Thymus (tissue), 14 donors: ENCODE measurements around the gene RPL37A. TPM values are rescaled to one million over a fixed set of nuclear protein-coding genes. Genes with fewer than 3 reads are reported as not detected.

ENCODE experiments used
- DNase-seq, 9 donors: peaks; one replicate each; pipeline ENCODE4 v3.0.0-alpha.2; 2013; ENCODE audit warnings: low spot score in 9 of 9, low read depth in 6 of 9, missing footprints in 1 of 9
- H3K27ac ChIP-seq, 2 donors: one replicate each; pipeline ENCODE4 v1.5.1; 2013; ENCODE audit warnings: control low read depth in 1 of 2, low read depth in 1 of 2, low read length in 1 of 2, mild to moderate bottlenecking in 1 of 2, moderate library complexity in 1 of 2
- H3K27me3 ChIP-seq, 2 donors: one replicate each; pipeline ENCODE4 v1.5.1; 2013; ENCODE audit warnings: low read length in 1 of 2; ENCODE audit not compliant: control insufficient read depth in 2 of 2, insufficient read depth in 1 of 2
- H3K36me3 ChIP-seq, 2 donors: one replicate each; pipeline ENCODE4 v1.5.1; 2013; ENCODE audit warnings: low read length in 1 of 2, mild to moderate bottlenecking in 1 of 2, moderate library complexity in 1 of 2; ENCODE audit not compliant: control insufficient read depth in 2 of 2, insufficient read depth in 2 of 2
- H3K4me1 ChIP-seq, 2 donors: one replicate each; pipeline ENCODE4 v1.5.1; 2013; ENCODE audit warnings: low read length in 2 of 2; ENCODE audit not compliant: control insufficient read depth in 2 of 2, insufficient read depth in 2 of 2
- H3K4me3 ChIP-seq, 2 donors: one replicate each; pipeline ENCODE4 v1.5.1; 2013; ENCODE audit warnings: low read length in 2 of 2, control low read depth in 1 of 2, mild to moderate bottlenecking in 1 of 2
- H3K9me3 ChIP-seq, 2 donors: one replicate each; pipeline ENCODE4 v1.5.1; 2013; ENCODE audit warnings: low read length in 1 of 2, mild to moderate bottlenecking in 1 of 2; ENCODE audit not compliant: control insufficient read depth in 2 of 2, insufficient read depth in 1 of 2
- WGBS: extraction: QIAGEN DNeasy Blood & Tissue Kit; methylation state at CpG from one replicate; pipeline ENCODE4 v1.1.7; 2013; 5-methylcytosine and 5-hydroxymethylcytosine counted together
- long read RNA-seq, 10 donors: transcript quantifications; one replicate each; lab custom pipeline, GENCODE V29; 2026
- polyA plus RNA-seq: library from polyadenylated mRNA; stranded (reverse); fragments of 200-250 nt; gene quantifications from one replicate; pipeline ENCODE4 v1.2.3, GENCODE V29; 2013
- total RNA-seq: library from RNA; stranded (reverse); fragments of 120-200 nt; gene quantifications from one replicate; pipeline ENCODE4 v1.2.4, GENCODE V29; 2013
- donor health status: healthy.

The RPL37A gene
- total RNA-seq (5,757 TPM), polyA plus RNA-seq (5,331 TPM)
- long read RNA-seq, donor 1, transcript RPL37A-201 (3 exons, 742 nt), result minor isoform, 37 of 183 reads
- long read RNA-seq, donor 1, transcript RPL37A-210 (4 exons, 3,647 nt), result major isoform, 131 of 183 reads
- long read RNA-seq, donor 1, partial matches to known transcripts, result 9 of 183 reads
- long read RNA-seq, donor 1, other reads (novel, unspliced or antisense), result 0 of 183 reads
- long read RNA-seq, donor 2, transcript RPL37A-210 (4 exons, 3,647 nt), result major isoform, 876 of 1,271 reads
- long read RNA-seq, donor 2, transcript RPL37A-207 (2 exons, 2,082 nt), result minor isoform, 6 of 1,271 reads
- long read RNA-seq, donor 2, transcript RPL37A-208 (2 exons, 2,225 nt), result minor isoform, 6 of 1,271 reads
- long read RNA-seq, donor 2, transcript RPL37A-201 (3 exons, 742 nt), result minor isoform, 305 of 1,271 reads
- long read RNA-seq, donor 2, partial matches to known transcripts, result 53 of 1,271 reads
- long read RNA-seq, donor 2, other reads (novel, unspliced or antisense), result 22 of 1,271 reads
- long read RNA-seq, donor 3, transcript RPL37A-209 (3 exons, 1,701 nt), result minor isoform, 22 of 2,768 reads
- long read RNA-seq, donor 3, transcript RPL37A-210 (4 exons, 3,647 nt), result major isoform, 2,191 of 2,768 reads
- long read RNA-seq, donor 3, transcript RPL37A-201 (3 exons, 742 nt), result minor isoform, 395 of 2,768 reads
- long read RNA-seq, donor 3, transcript RPL37A-208 (2 exons, 2,225 nt), result minor isoform, 10 of 2,768 reads
- long read RNA-seq, donor 3, partial matches to known transcripts, result 62 of 2,768 reads
- long read RNA-seq, donor 3, other reads (novel, unspliced or antisense), result 76 of 2,768 reads
- long read RNA-seq, donor 4, transcript RPL37A-201 (3 exons, 742 nt), result minor isoform, 254 of 1,067 reads
- long read RNA-seq, donor 4, transcript RPL37A-209 (3 exons, 1,701 nt), result minor isoform, 12 of 1,067 reads
- long read RNA-seq, donor 4, transcript RPL37A-210 (4 exons, 3,647 nt), result major isoform, 736 of 1,067 reads
- long read RNA-seq, donor 4, partial matches to known transcripts, result 32 of 1,067 reads
- long read RNA-seq, donor 4, other reads (novel, unspliced or antisense), result 26 of 1,067 reads
- long read RNA-seq, donor 5, transcript RPL37A-201 (3 exons, 742 nt), result minor isoform, 555 of 4,152 reads
- long read RNA-seq, donor 5, transcript RPL37A-208 (2 exons, 2,225 nt), result minor isoform, 28 of 4,152 reads
- long read RNA-seq, donor 5, transcript RPL37A-209 (3 exons, 1,701 nt), result minor isoform, 28 of 4,152 reads
- long read RNA-seq, donor 5, transcript RPL37A-210 (4 exons, 3,647 nt), result major isoform, 3,266 of 4,152 reads
- long read RNA-seq, donor 5, partial matches to known transcripts, result 123 of 4,152 reads
- long read RNA-seq, donor 5, other reads (novel, unspliced or antisense), result 136 of 4,152 reads
- long read RNA-seq, donor 6, transcript RPL37A-201 (3 exons, 742 nt), result minor isoform, 161 of 606 reads
- long read RNA-seq, donor 6, transcript RPL37A-210 (4 exons, 3,647 nt), result major isoform, 414 of 606 reads
- long read RNA-seq, donor 6, transcript RPL37A-209 (3 exons, 1,701 nt), result minor isoform, 7 of 606 reads
- long read RNA-seq, donor 6, partial matches to known transcripts, result 8 of 606 reads
- long read RNA-seq, donor 6, other reads (novel, unspliced or antisense), result 9 of 606 reads
- long read RNA-seq, donor 7, transcript RPL37A-201 (3 exons, 742 nt), result minor isoform, 473 of 1,606 reads
- long read RNA-seq, donor 7, transcript RPL37A-208 (2 exons, 2,225 nt), result minor isoform, 13 of 1,606 reads
- long read RNA-seq, donor 7, transcript RPL37A-209 (3 exons, 1,701 nt), result minor isoform, 16 of 1,606 reads
- long read RNA-seq, donor 7, transcript RPL37A-210 (4 exons, 3,647 nt), result major isoform, 995 of 1,606 reads
- long read RNA-seq, donor 7, partial matches to known transcripts, result 62 of 1,606 reads
- long read RNA-seq, donor 7, other reads (novel, unspliced or antisense), result 40 of 1,606 reads
- long read RNA-seq, donor 8, transcript RPL37A-210 (4 exons, 3,647 nt), result major isoform, 599 of 674 reads
- long read RNA-seq, donor 8, transcript RPL37A-208 (2 exons, 2,225 nt), result minor isoform, 6 of 674 reads
- long read RNA-seq, donor 8, transcript RPL37A-209 (3 exons, 1,701 nt), result minor isoform, 8 of 674 reads
- long read RNA-seq, donor 8, transcript RPL37A-201 (3 exons, 742 nt), result minor isoform, 47 of 674 reads
- long read RNA-seq, donor 8, partial matches to known transcripts, result 6 of 674 reads
- long read RNA-seq, donor 8, other reads (novel, unspliced or antisense), result 5 of 674 reads
- long read RNA-seq, donor 9, transcript RPL37A-208 (2 exons, 2,225 nt), result minor isoform, 7 of 900 reads
- long read RNA-seq, donor 9, transcript RPL37A-201 (3 exons, 742 nt), result minor isoform, 129 of 900 reads
- long read RNA-seq, donor 9, transcript RPL37A-209 (3 exons, 1,701 nt), result minor isoform, 10 of 900 reads
- long read RNA-seq, donor 9, transcript RPL37A-210 (4 exons, 3,647 nt), result major isoform, 714 of 900 reads
- long read RNA-seq, donor 9, partial matches to known transcripts, result 7 of 900 reads
- long read RNA-seq, donor 9, other reads (novel, unspliced or antisense), result 29 of 900 reads
- long read RNA-seq, donor 10, transcript RPL37A-201 (3 exons, 742 nt), result minor isoform, 206 of 1,256 reads
- long read RNA-seq, donor 10, transcript RPL37A-208 (2 exons, 2,225 nt), result minor isoform, 7 of 1,256 reads
- long read RNA-seq, donor 10, transcript RPL37A-210 (4 exons, 3,647 nt), result major isoform, 958 of 1,256 reads
- long read RNA-seq, donor 10, transcript RPL37A-209 (3 exons, 1,701 nt), result minor isoform, 8 of 1,256 reads
- long read RNA-seq, donor 10, partial matches to known transcripts, result 33 of 1,256 reads
- long read RNA-seq, donor 10, other reads (novel, unspliced or antisense), result 42 of 1,256 reads

- 2% methylated on average over 54 of the region's 54 CpGs for WGBS
Measured at GRCh38 chr2:216498379-216499352, at the start of gene RPL37A. RPL37A (plus strand) TSS chr2:216498844; CDS start chr2:216498875, 31 bp downstream.

GRCh38 chr2:216450346-216450745 lies 48.3 kb upstream of the RPL37A start:
- Histone ChIP-seq H3K36me3 (peaks cover 42 to 83% of the 10 kb centered on the region in 2 donors), H3K9me3 (peaks cover 0 to 2% of the 10 kb centered on the region in 2 donors), H3K4me3 (no peak overlapping the region), H3K4me1 (no peaks in the 10 kb centered on the region), H3K27me3 (no peaks in the 10 kb centered on the region), H3K27ac (no peak overlapping the region)
- DNase-seq, result no peak

More at GRCh38 chr2:216498379-216499352, at the start of gene RPL37A:
- peaks cover 32 to 40% of the 10 kb centered on the region in 2 donors for H3K36me3 ChIP-seq
- peaks cover 3 to 16% of the 10 kb centered on the region in 2 donors for H3K4me1 ChIP-seq
- peak within 1 kb of the TSS; percentile 80 to 85 for H3K27ac ChIP-seq
- H3K9me3 ChIP-seq, result no peaks in the 10 kb centered on the region
- H3K4me3 ChIP-seq, result peak within 1 kb of the TSS; percentile 83 to 97
- no peaks in the 10 kb centered on the region for H3K27me3 ChIP-seq
- peak; percentile 87 to 97 (median 92) for DNase-seq

GRCh38 chr2:216450784-216451183 lies 47.9 kb upstream of the RPL37A start:
- WGBS, result 97% methylated on average over 7 of the region's 7 CpGs
- no peak for DNase-seq
- Histone ChIP-seq H3K36me3 (peaks cover 44 to 81% of the 10 kb centered on the region in 2 donors), H3K4me1 (no peaks in the 10 kb centered on the region), H3K4me3 (no peak overlapping the region), H3K27me3 (no peaks in the 10 kb centered on the region), H3K9me3 (peaks cover 0 to 4% of the 10 kb centered on the region in 2 donors), H3K27ac (no peak overlapping the region)

GRCh38 chr2:216453955-216454614 lies 44.6 kb upstream of the RPL37A start:
- Histone ChIP-seq H3K4me3 (no peak overlapping the region), H3K36me3 (peaks cover 26 to 51% of the 10 kb centered on the region in 2 donors), H3K4me1 (no peaks in the 10 kb centered on the region), H3K27me3 (no peaks in the 10 kb centered on the region), H3K27ac (no peak overlapping the region), H3K9me3 (peaks cover 0 to 4% of the 10 kb centered on the region in 2 donors)
- WGBS, result 97% methylated on average over 4 of the region's 4 CpGs
- DNase-seq, result no peak

GRCh38 chr2:216463148-216463547 lies 35.5 kb upstream of the RPL37A start:
- 97% methylated on average over 2 of the region's 2 CpGs for WGBS
- no peaks in the 10 kb centered on the region for H3K9me3 ChIP-seq
- no peak overlapping the region for H3K27ac ChIP-seq
- no peaks in the 10 kb centered on the region for H3K4me1 ChIP-seq
- H3K27me3 ChIP-seq, result no peaks in the 10 kb centered on the region
- DNase-seq, result no peak
- H3K36me3 ChIP-seq, result peaks cover 0 to 9% of the 10 kb centered on the region in 2 donors
- H3K4me3 ChIP-seq, result no peak overlapping the region

- Histone ChIP-seq H3K27me3 (no peaks in the 10 kb centered on the region), H3K27ac (no peak overlapping the region), H3K4me3 (no peak overlapping the region), H3K36me3 (peaks cover 0 to 9% of the 10 kb centered on the region in 2 donors), H3K9me3 (no peaks in the 10 kb centered on the region), H3K4me1 (no peaks in the 10 kb centered on the region)
- no peak for DNase-seq
- 98% methylated on average over 6 of the region's 6 CpGs for WGBS
Measured at GRCh38 chr2:216464104-216464720, 34.4 kb upstream of the RPL37A start.
